Bronchial epithelial cell (primary cell): ENCODE results near the gene CES3. TPM values are rescaled to one million over a fixed set of nuclear protein-coding genes. Genes with fewer than 3 reads are reported as not detected.
"Not testable (repeated sequence)": the region's sequence is repeated elsewhere in the genome, so short reads cannot be mapped to it uniquely, and the experiment has no call there.

Experiments
- DNase-seq: peaks from one replicate; pipeline ENCODE4 v3.0.0-alpha.2; 2010; ENCODE audit warnings: low read depth
- FAIRE-seq: peaks from 2 replicates; lab custom pipeline; 2011; peaks lifted over from hg19 to GRCh38; lab: Jason Lieb, UNC
- H3K27me3 ChIP-seq: 2 replicates; pipeline ENCODE4 v1.5.1; 2011; ENCODE audit warnings: low read length; ENCODE audit not compliant: control insufficient read depth, insufficient read depth
- H3K36me3 ChIP-seq: 2 replicates; pipeline ENCODE4 v1.5.1; 2011; ENCODE audit warnings: low read length; ENCODE audit not compliant: control insufficient read depth, insufficient read depth
- H3K4me3 ChIP-seq: 2 replicates; pipeline ENCODE4 v1.5.1; 2011; ENCODE audit warnings: mild to moderate bottlenecking, low read depth, low read length, control low read depth
- CTCF ChIP-seq: IDR thresholded peaks from 2 replicates; pipeline ENCODE4 v1.5.1; 2011; ENCODE audit warnings: mild to moderate bottlenecking, moderate library complexity, low read length, control low read depth, inconsistent platforms; ENCODE audit not compliant: insufficient read depth, severe bottlenecking
- total RNA-seq: library from RNA; depleted of rRNA; stranded (reverse); fragments of >200 nt; gene quantifications from 2 replicates; pipeline ENCODE4 v1.2.1, GENCODE V29; 2014

The CES3 gene
- total RNA-seq, 1 donor from 2014 or later: 1.6 TPM

GRCh38 chr16:66934138-66934838 is 26.8 kb upstream of the CES3 start, which contains the start of gene CIAO2B:
Gene CIAO2B, minus strand, starts transcription at chr16:66934402. Its CDS starts 38 bp downstream, at chr16:66934364.
- no peak for TF ChIP-seq CTCF
- peak; percentile 56 for DNase-seq
- Histone ChIP-seq H3K27me3 (no peaks in the 10 kb centered on the region), H3K4me3 (peak within 1 kb of the TSS; percentile 95), H3K36me3 (peaks cover 15% of the 10 kb centered on the region)
- FAIRE-seq: no peak

- FAIRE-seq: not testable (repeated sequence)
- peak overlapping the region; percentile 95 for H3K4me3 ChIP-seq
Measured at GRCh38 chr16:66934839-66935313, 26.2 kb upstream of the CES3 start.

GRCh38 chr16:66935314-66936011 is 25.6 kb upstream of the CES3 start, which contains the start of gene CES2:
Gene CES2, plus strand, starts transcription at chr16:66935516. Its CDS starts 120 bp downstream, at chr16:66935636.
- Histone ChIP-seq H3K27me3 (no peaks in the 10 kb centered on the region), H3K4me3 (peak within 1 kb of the TSS; percentile 95), H3K36me3 (peaks cover 23% of the 10 kb centered on the region)
- FAIRE-seq (no peak), DNase-seq (peak; percentile 80)
- TF ChIP-seq CTCF: no peak

More at GRCh38 chr16:66934839-66935313, 26.2 kb upstream of the CES3 start:
- not testable (repeated sequence) for DNase-seq, H3K27me3 ChIP-seq
- peaks cover 18% of the 10 kb centered on the region for H3K36me3 ChIP-seq

- no peak for TF ChIP-seq CTCF
- H3K4me3 ChIP-seq: peak overlapping the region; percentile 95
- H3K27me3 ChIP-seq: no peaks in the 10 kb centered on the region
- no peak for DNase-seq
- peaks cover 31% of the 10 kb centered on the region for H3K36me3 ChIP-seq
- no peak for FAIRE-seq
Measured at GRCh38 chr16:66936462-66936861, 24.6 kb upstream of the CES3 start.

GRCh38 chr16:66936889-66937554 is 24.0 kb upstream of the CES3 start:
- Histone ChIP-seq H3K4me3 (no peak overlapping the region), H3K27me3 (no peaks in the 10 kb centered on the region), H3K36me3 (peaks cover 36% of the 10 kb centered on the region)
- DNase-seq (no peak), FAIRE-seq (peak; percentile 98)
- no peak for TF ChIP-seq CTCF

- H3K36me3 ChIP-seq: peaks cover 37% of the 10 kb centered on the region
- FAIRE-seq: peak; percentile 88
Measured at GRCh38 chr16:66937725-66938337, 23.2 kb upstream of the CES3 start.

More at GRCh38 chr16:66937725-66938337, 23.2 kb upstream of the CES3 start:
- Histone ChIP-seq H3K27me3 (no peaks in the 10 kb centered on the region), H3K4me3 (no peak overlapping the region)
- no peak for DNase-seq
- TF ChIP-seq CTCF: no peak
